ENCODE measurements around the gene NOC2L.
"Not testable (repeated sequence)": the region's sequence is repeated elsewhere in the genome, so short reads cannot be mapped to it uniquely, and the experiment has no call there.

The NOC2L gene

GRCh38 chr1:999725-1000356, 40.8 kb upstream of the NOC2L start, which contains the start of gene HES4:
HES4 (minus strand) TSS chr1:1000097; CDS start chr1:999973, 124 bp downstream.
- Histone ChIP-seq H3K36me3 (ENCODE audit: control insufficient read depth in 2 of 2, insufficient read depth in 2 of 2, low read length in 2 of 2) (no peaks in the 10 kb centered on the region), H3K27me3 (ENCODE audit: control insufficient read depth in 1 of 2, insufficient read depth in 2 of 2, low read length in 2 of 2) (peaks cover 2% of the 10 kb centered on the region in 2 donors), H3K9ac (ENCODE audit: low read length in 2 of 2) (peak within 1 kb of the TSS; percentile 79 to 88), H3K27ac (ENCODE audit: low read length) (peak within 1 kb of the TSS; percentile 97), H3K9me3 (ENCODE audit: control insufficient read depth in 2 of 2, low read length in 2 of 2) (no peaks in the 10 kb centered on the region), H3K4me1 (ENCODE audit: control insufficient read depth, insufficient read depth, low read length) (peaks cover 32% of the 10 kb centered on the region), H3K4me3 (ENCODE audit: low read length in 2 of 2) (peak within 1 kb of the TSS; percentile 65 to 78)

- Histone ChIP-seq H3K9me3 (ENCODE audit: control insufficient read depth in 2 of 2, low read length in 2 of 2) (no peaks in the 10 kb centered on the region), H3K36me3 (ENCODE audit: control insufficient read depth in 2 of 2, insufficient read depth in 2 of 2, low read length in 2 of 2) (no peaks in the 10 kb centered on the region), H3K27ac (ENCODE audit: low read length) (peak overlapping the region; percentile 41), H3K9ac (ENCODE audit: low read length in 2 of 2) (peak overlapping the region; percentile 72 to 76), H3K27me3 (ENCODE audit: control insufficient read depth in 1 of 2, insufficient read depth in 2 of 2, low read length in 2 of 2) (peaks cover 2% of the 10 kb centered on the region in 2 donors), H3K4me3 (ENCODE audit: low read length in 2 of 2) (peak overlapping the region; percentile 65 to 78), H3K4me1 (ENCODE audit: control insufficient read depth, insufficient read depth, low read length) (peaks cover 29% of the 10 kb centered on the region)
These were observed 40.1 kb upstream of the NOC2L start for GRCh38 chr1:998995-999724.

DNA sequence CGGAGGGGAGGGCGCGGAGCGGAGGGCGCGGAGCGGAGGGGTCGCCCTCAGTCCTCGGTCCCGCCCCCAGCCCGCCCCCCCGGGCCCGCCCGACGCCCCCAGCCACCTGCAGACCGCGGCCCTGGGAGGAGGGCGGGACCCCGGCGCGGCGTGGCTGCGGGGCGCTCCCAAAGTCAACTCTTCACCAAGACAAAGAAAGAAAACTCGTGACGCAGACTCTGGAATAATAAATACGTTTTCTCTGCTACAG, 39.6 kb upstream of the NOC2L start:
- no peaks in the 10 kb centered on the region for H3K9me3 ChIP-seq (ENCODE audit: control insufficient read depth in 2 of 2, low read length in 2 of 2)
- H3K4me1 ChIP-seq (ENCODE audit: control insufficient read depth, insufficient read depth, low read length), result peaks cover 29% of the 10 kb centered on the region
- peaks cover 2% of the 10 kb centered on the region in 2 donors for H3K27me3 ChIP-seq (ENCODE audit: control insufficient read depth in 1 of 2, insufficient read depth in 2 of 2, low read length in 2 of 2)
- H3K4me3 ChIP-seq (ENCODE audit: low read length in 2 of 2), result peak overlapping the region in 1 of 2 donors; percentile 78
- no peaks in the 10 kb centered on the region for H3K36me3 ChIP-seq (ENCODE audit: control insufficient read depth in 2 of 2, insufficient read depth in 2 of 2, low read length in 2 of 2)
- no peak overlapping the region for H3K27ac ChIP-seq (ENCODE audit: low read length)
- peak overlapping the region; percentile 58 to 72 for H3K9ac ChIP-seq (ENCODE audit: low read length in 2 of 2)

GRCh38 chr1:997993-998744, 39.1 kb upstream of the NOC2L start:
- peaks cover 29% of the 10 kb centered on the region for H3K4me1 ChIP-seq (ENCODE audit: control insufficient read depth, insufficient read depth, low read length)
- peak overlapping the region in 1 of 2 donors; percentile 40 for H3K4me3 ChIP-seq (ENCODE audit: low read length in 2 of 2)
- peaks cover 2% of the 10 kb centered on the region in 2 donors for H3K27me3 ChIP-seq (ENCODE audit: control insufficient read depth in 1 of 2, insufficient read depth in 2 of 2, low read length in 2 of 2)
- no peaks in the 10 kb centered on the region for H3K36me3 ChIP-seq (ENCODE audit: control insufficient read depth in 2 of 2, insufficient read depth in 2 of 2, low read length in 2 of 2)
- no peak overlapping the region for H3K27ac ChIP-seq (ENCODE audit: low read length)
- no peaks in the 10 kb centered on the region for H3K9me3 ChIP-seq (ENCODE audit: control insufficient read depth in 2 of 2, low read length in 2 of 2)
- H3K9ac ChIP-seq (ENCODE audit: low read length in 2 of 2), result no peak overlapping the region

DNA sequence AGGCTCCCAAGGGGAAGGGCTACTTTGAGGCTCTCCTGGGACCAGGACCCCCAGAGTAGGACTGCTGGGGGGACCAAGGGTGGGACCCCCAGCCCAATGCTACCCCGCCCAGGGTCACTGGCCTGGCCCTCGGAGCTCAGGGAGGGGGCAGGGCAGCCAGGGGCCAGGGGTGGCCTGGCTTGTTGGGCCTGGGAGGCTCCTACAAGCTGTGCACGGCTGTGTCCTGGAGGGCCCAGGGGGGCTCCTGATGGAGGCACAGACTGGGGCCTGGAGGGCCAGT, 38.6 kb upstream of the NOC2L start:
- H3K27ac ChIP-seq (ENCODE audit: low read length), result no peak overlapping the region
- no peak overlapping the region for H3K4me3 ChIP-seq (ENCODE audit: low read length in 2 of 2)
- H3K9ac ChIP-seq (ENCODE audit: low read length in 2 of 2), result no peak overlapping the region
- H3K36me3 ChIP-seq (ENCODE audit: control insufficient read depth in 2 of 2, insufficient read depth in 2 of 2, low read length in 2 of 2), result no peaks in the 10 kb centered on the region
- H3K4me1 ChIP-seq (ENCODE audit: control insufficient read depth, insufficient read depth, low read length), result peaks cover 29% of the 10 kb centered on the region
- H3K9me3 ChIP-seq (ENCODE audit: control insufficient read depth in 2 of 2, low read length in 2 of 2), result no peaks in the 10 kb centered on the region
- peaks cover 2% of the 10 kb centered on the region in 2 donors for H3K27me3 ChIP-seq (ENCODE audit: control insufficient read depth in 1 of 2, insufficient read depth in 2 of 2, low read length in 2 of 2)

GRCh38 chr1:996851-997712, 38.0 kb upstream of the NOC2L start:
- H3K36me3 ChIP-seq (ENCODE audit: control insufficient read depth in 2 of 2, insufficient read depth in 2 of 2, low read length in 2 of 2), result no peaks in the 10 kb centered on the region
- H3K4me3 ChIP-seq (ENCODE audit: low read length in 2 of 2), result no peak overlapping the region
- no peak overlapping the region for H3K27ac ChIP-seq (ENCODE audit: low read length)
- peaks cover 0 to under 1% of the 10 kb centered on the region in 2 donors for H3K9me3 ChIP-seq (ENCODE audit: control insufficient read depth in 2 of 2, low read length in 2 of 2)
- H3K9ac ChIP-seq (ENCODE audit: low read length in 2 of 2), result no peak overlapping the region
- peaks cover 2% of the 10 kb centered on the region in 2 donors for H3K27me3 ChIP-seq (ENCODE audit: control insufficient read depth in 1 of 2, insufficient read depth in 2 of 2, low read length in 2 of 2)
- peaks cover 29% of the 10 kb centered on the region for H3K4me1 ChIP-seq (ENCODE audit: control insufficient read depth, insufficient read depth, low read length)

- H3K4me1 ChIP-seq (ENCODE audit: control insufficient read depth, insufficient read depth, low read length), result peaks cover 23% of the 10 kb centered on the region
- H3K9me3 ChIP-seq (ENCODE audit: control insufficient read depth in 2 of 2, low read length in 2 of 2), result peaks cover 0 to 5% of the 10 kb centered on the region in 2 donors
- H3K27me3 ChIP-seq (ENCODE audit: control insufficient read depth in 1 of 2, insufficient read depth in 2 of 2, low read length in 2 of 2), result peaks cover 2% of the 10 kb centered on the region in 2 donors
- H3K36me3 ChIP-seq (ENCODE audit: control insufficient read depth in 2 of 2, insufficient read depth in 2 of 2, low read length in 2 of 2), result no peaks in the 10 kb centered on the region
- H3K9ac ChIP-seq (ENCODE audit: low read length in 2 of 2), result no peak overlapping the region
- no peak overlapping the region for H3K27ac ChIP-seq (ENCODE audit: low read length)
- no peak overlapping the region for H3K4me3 ChIP-seq (ENCODE audit: low read length in 2 of 2)
These were observed 36.9 kb upstream of the NOC2L start for GRCh38 chr1:995665-996633.

DNA sequence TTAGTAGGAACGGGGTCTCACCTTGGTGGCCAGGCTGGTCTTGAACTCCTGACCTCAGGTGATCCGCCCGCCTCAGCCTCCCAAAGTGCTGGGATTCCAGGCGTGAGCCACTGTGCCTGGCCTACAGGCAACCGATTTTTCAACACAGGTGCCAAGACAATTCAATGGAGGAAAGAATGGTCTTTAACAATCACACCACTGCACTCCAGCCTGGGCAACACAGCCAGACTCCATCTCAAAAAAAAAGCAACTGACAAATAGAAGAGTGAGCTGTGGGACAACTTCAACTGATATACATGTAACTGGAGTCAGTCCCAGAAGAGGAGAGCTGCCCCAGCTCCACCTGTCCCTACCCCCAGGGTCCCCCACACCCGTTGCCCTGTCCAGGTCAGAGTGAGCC, 35.5 kb upstream of the NOC2L start:
- not testable (repeated sequence) for H3K27ac ChIP-seq (ENCODE audit: low read length); H3K9ac ChIP-seq (ENCODE audit: low read length in 2 of 2); H3K4me3 ChIP-seq (ENCODE audit: low read length in 2 of 2); H3K27me3 ChIP-seq (ENCODE audit: control insufficient read depth in 1 of 2, insufficient read depth in 2 of 2, low read length in 2 of 2); H3K36me3 ChIP-seq (ENCODE audit: control insufficient read depth in 2 of 2, insufficient read depth in 2 of 2, low read length in 2 of 2); H3K9me3 ChIP-seq (ENCODE audit: control insufficient read depth in 2 of 2, low read length in 2 of 2)
- H3K4me1 ChIP-seq (ENCODE audit: control insufficient read depth, insufficient read depth, low read length), result peaks cover 18% of the 10 kb centered on the region

DNA sequence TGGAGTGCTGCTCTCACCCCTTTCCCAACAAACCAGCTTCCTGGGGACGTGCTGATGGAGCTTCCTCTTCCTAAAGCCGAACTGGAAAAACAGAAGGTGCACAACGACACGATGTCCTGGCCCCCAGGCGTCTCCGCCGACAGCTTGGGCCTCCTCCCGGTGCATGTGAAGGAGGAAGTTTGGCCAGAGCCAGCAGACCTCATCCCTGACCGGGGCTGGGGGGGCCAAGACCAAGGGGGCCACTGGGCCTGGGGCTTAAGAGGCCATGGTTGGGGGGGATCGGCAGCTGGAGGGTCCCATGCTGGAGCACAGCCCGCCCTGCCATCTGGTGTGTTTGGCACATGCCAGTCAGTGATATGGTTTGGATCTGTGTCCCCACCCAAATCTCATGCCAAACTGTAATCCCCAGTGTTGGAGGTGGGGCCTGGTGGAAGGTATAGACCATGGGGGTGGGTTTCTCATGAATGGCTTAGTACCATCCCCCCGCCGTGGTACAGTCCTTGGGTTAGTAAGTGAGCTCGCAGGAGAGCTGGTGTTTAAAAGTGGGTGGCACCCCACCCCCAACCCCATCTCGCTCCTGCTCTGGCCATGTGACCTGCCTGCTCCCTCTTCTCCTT, 34.4 kb upstream of the NOC2L start:
- peaks cover 0 to 2% of the 10 kb centered on the region in 2 donors for H3K27me3 ChIP-seq (ENCODE audit: control insufficient read depth in 1 of 2, insufficient read depth in 2 of 2, low read length in 2 of 2)
- no peak overlapping the region for H3K4me3 ChIP-seq (ENCODE audit: low read length in 2 of 2)
- H3K4me1 ChIP-seq (ENCODE audit: control insufficient read depth, insufficient read depth, low read length), result peaks cover 13% of the 10 kb centered on the region
- H3K9me3 ChIP-seq (ENCODE audit: control insufficient read depth in 2 of 2, low read length in 2 of 2), result peaks cover 0 to 5% of the 10 kb centered on the region in 2 donors
- no peaks in the 10 kb centered on the region for H3K36me3 ChIP-seq (ENCODE audit: control insufficient read depth in 2 of 2, insufficient read depth in 2 of 2, low read length in 2 of 2)
- no peak overlapping the region for H3K9ac ChIP-seq (ENCODE audit: low read length in 2 of 2)
- H3K27ac ChIP-seq (ENCODE audit: low read length), result no peak overlapping the region
